Tracheal epithelial cell (primary cell): ENCODE results near the gene NPIPA8. TPM values are rescaled to one million over a fixed set of nuclear protein-coding genes. Genes with fewer than 3 reads are reported as not detected.

Source experiments
- total RNA-seq: library from RNA; depleted of rRNA; stranded (reverse); fragments of >200 nt; gene quantifications from 2 replicates; pipeline ENCODE4 v1.2.1, GENCODE V29; 2014

Gene NPIPA8
- 0.48 TPM in 1 of 2 replicates, not detected in the other for total RNA-seq

GRCh38 chr16:18336636-18337035 is at the start of gene NPIPA8:
Gene NPIPA8, minus strand, starts transcription at chr16:18336736. Its CDS starts 4,074 bp downstream, at chr16:18332662.

Other genes with a start within 250 kb of the NPIPA8 start
- 92.1 and 109 TPM in 2 replicates for gene NOMO2, start 225.4 kb upstream of the NPIPA8 start, total RNA-seq